ENCODE data around the gene EMC9.

Gene EMC9

DNA sequence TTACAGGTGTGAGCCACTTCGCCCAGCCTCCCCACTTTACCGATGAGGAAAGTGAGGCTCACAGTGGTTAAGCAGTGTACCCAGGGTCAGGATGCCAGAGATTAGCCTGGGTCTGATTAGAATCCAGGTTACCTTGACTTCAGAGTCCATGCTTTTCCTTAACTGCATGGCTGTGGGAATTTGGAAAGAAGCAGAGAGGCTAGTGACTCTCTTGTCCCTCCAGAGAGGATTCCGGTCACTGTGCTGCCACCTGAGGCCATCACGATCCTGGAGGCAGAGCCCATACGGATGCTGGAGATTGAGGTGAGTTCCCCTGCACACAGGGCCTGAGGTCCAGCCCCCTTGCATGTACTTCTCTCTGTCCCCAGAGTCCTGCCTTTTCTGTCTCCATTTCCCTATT, 35.2 kb upstream of the EMC9 start:
- no peak for DNase-seq

DNA sequence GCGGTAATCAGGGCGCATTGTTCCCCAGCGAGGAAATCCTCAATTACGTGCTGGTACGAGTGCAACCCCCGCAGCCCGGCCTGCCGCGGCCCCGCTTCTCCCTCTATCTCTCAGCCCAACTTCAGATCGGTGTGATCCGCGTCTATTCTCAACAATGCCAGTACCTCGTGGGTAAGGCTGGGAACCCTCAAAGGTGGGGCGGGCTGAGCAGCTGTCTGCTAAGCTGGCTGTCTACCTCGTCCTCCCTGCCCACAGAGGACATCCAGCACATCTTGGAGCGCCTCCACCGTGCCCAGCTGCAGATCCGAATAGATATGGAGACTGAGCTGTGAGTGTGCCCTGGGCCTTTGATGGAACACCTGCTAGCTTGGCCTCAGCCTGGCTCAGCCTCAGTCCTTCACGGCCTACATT, 31.5 kb upstream of the EMC9 start:
- DNase-seq, result no peak

DNA sequence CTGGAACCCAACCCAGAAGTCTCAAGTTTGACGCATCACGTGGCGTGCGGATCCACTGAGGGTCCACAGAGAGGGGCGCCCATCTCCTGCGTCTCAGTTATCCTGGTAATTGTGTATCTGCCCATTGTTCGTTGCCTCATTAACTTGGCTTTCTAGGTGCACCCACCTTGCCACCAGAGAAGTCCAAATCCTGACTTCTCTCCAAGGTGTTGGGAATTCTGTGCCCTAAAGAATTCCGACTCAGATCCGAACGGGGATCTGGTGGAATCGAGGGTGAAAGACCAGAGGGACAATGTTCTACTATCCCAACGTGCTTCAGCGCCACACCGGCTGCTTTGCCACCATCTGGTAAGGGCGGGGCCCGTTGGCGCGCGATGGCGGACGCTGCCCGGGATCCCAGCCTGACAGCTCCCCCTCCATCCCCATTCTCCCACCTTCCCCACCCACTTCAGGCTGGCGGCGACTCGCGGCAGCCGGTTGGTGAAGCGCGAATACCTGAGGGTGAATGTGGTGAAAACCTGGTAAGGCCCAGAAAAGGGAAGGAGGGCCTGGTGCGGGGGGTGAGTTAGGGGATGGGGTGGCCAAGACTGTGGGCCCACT, 31.0 kb upstream of the EMC9 start:
- no peak for DNase-seq

DNA sequence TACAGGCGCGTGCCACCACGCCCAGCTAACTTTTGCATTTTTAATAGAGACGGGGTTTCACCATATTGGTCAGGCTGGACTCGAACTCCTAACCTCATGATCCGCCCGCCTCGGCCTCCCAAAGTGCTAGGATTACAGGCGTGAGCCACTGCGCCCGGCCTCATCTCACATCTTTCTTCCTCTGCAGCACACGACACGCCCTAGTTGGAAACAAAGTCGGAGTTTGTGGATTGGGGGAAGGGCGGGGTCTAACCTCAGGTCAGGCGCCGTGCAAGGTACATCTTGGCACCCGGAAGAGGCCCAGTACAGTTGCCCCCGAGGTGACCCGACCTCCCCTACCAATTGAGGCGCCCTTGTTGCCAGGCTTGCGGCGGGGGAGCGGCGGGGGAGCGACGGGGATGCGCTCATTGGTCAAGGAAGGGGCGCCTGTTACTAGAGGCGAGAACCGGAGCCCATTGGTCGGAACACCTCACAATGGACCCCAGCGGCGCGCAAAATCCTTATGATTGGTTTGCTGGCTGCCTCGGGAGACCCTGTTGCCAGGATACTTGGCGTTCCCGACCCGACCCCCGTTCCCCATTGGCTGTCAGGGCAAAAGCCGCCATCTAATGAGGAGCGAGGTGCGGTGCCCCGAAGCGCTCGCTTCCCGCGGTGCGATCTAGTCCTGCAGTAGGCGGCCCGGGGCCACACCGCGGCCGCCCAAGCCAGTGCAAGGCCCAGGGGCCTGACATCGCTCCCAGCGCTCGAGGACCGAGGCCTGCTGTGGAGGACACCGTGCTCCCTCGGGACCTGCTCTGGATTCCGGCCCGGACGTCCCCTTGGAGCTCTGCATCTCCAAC, 30.2 kb upstream of the EMC9 start, which contains the start of gene REC8:
Gene REC8 (plus strand): TSS at position 659 of the 839 bp plus-strand sequence. CDS start 473 bp downstream, outside the sequence.
- peak in 2 of 3 donors; percentile 20 to 36 for DNase-seq

- peak; percentile 59 to 74 (median 72) for DNase-seq
Observed at GRCh38 chr14:24167469-24168114, 26.2 kb upstream of the EMC9 start.

- no peak for DNase-seq
Observed at GRCh38 chr14:24165785-24166184, 24.4 kb upstream of the EMC9 start.

DNA sequence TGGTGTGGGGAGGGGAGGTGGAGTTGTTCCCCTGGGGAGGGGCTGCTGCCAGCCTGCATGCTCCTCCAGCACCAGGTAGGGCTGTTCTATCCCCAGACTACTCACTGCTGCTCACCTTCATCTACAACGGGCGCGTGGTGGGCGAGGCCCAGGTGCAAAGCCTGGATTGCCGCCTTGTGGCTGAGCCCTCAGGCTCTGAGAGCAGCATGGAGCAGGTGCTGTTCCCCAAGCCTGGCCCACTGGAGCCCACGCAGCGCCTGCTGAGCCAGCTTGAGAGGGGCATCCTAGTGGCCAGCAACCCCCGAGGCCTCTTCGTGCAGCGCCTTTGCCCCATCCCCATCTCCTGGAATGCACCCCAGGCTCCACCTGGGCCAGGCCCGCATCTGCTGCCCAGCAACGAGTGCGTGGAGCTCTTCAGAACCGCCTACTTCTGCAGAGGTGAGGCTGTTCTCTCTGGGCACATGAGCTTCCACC, 23.2 kb upstream of the EMC9 start:
- DNase-seq, result no peak

- DNase-seq, result peak in 1 of 3 donors; percentile 24
Observed at GRCh38 chr14:24162093-24162492, 20.7 kb upstream of the EMC9 start.

GRCh38 chr14:24160850-24161804, 19.7 kb upstream of the EMC9 start, which contains the start of gene IRF9:
Gene IRF9, plus strand, starts transcription at chr14:24161265. Its CDS starts 880 bp downstream, at chr14:24162145.
- peak; percentile 95 to 97 (median 96) for DNase-seq

GRCh38 chr14:24160499-24160849, 19.1 kb upstream of the EMC9 start:
- no peak for DNase-seq

GRCh38 chr14:24159777-24160498, 18.5 kb upstream of the EMC9 start:
- DNase-seq, result no peak

DNA sequence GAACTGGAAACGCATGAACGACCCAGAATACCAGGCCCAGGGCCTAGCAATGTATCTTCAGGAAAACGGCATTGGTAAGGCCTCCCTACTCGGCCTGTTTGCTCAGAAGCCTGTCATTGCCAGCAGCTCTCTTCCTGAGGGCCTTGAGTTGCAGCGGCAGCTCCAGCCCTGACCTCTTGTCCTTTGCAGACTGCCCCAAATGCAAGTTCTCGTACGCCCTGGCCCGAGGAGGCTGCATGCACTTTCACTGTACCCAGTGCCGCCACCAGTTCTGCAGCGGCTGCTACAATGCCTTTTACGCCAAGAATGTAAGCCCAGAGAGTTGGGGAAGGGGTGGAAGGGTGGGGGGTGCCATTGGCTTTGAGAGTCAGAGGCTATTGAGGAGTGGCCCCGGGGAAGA, 15.9 kb upstream of the EMC9 start:
- DNase-seq, result no peak

DNA sequence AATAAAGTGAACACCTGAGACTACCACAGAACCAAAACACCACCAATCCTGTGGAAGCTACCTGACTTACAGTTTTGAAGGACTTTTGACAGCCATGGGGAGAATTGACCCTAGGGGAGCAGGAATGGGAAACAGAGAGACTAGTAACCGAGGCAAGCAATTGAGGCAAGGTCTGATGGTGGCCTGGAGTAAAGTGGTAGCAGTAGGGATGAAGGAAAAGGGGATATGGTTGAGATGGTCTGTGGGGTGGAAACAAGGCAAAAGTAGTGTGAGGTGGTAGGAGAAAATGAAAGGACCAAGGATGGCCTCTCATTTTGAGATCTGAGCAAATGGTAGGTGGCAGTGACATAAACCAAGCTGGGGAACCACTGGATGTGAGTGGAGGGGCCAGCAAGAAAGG, 15.4 kb upstream of the EMC9 start:
- no peak for DNase-seq

- no peak for DNase-seq
Observed at GRCh38 chr14:24155100-24155499, 13.7 kb upstream of the EMC9 start.

DNA sequence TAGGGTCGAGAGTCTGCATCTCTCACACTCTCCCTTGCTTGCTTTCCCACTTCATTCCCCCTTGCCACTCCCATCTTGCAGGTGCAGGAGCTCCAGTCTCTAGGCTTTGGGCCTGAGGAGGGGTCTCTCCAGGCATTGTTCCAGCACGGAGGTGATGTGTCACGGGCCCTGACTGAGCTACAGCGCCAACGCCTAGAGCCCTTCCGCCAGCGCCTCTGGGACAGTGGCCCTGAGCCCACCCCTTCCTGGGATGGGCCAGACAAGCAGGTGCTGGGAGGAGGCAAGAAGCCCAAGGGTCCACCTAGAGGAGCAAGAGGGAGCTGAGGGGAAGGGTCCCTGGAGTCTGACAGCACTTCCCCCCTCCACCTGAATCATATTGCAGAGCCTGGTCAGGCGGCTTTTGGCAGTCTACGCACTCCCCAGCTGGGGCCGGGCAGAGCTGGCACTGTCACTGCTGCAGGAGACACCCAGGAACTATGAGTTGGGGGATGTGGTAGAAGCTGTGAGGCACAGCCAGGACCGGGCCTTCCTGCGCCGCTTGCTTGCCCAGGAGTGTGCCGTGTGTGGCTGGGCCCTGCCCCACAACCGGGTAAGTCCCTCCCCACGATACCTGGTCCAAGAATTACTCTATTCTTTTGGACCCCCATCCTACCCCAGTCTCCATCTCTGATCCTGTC, 10.2 kb upstream of the EMC9 start:
- DNase-seq, result no peak

- no peak for DNase-seq
Observed at GRCh38 chr14:24150993-24151392, 9.6 kb upstream of the EMC9 start.

GRCh38 chr14:24150567-24150966, 9.2 kb upstream of the EMC9 start:
- DNase-seq, result no peak

DNA sequence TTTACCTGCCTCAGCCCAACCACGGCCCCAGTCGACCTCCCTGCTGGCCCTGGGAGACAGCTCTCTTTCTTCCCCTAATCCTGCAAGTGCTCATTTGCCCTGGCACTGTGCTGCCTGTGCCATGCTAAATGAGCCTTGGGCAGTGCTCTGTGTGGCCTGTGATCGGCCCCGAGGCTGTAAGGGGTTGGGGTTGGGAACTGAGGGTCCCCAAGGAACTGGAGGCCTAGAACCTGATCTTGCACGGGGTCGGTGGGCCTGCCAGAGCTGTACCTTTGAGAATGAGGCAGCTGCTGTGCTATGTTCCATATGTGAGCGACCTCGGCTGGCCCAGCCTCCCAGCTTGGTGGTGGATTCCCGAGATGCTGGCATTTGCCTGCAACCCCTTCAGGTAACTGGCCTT, 8.7 kb upstream of the EMC9 start:
- no peak for DNase-seq

GRCh38 chr14:24149302-24149969, 8.0 kb upstream of the EMC9 start:
- no peak for DNase-seq

GRCh38 chr14:24147761-24148428, 6.5 kb upstream of the EMC9 start:
- no peak for DNase-seq

Measured in suppressor macrophage treated with lipopolysaccharide for 1 hour (primary cell).